Endothelial cell (in vitro differentiated cells): ENCODE measurements around the gene GNPDA1. TPM values are rescaled to one million over a fixed set of nuclear protein-coding genes. Genes with fewer than 3 reads are reported as not detected.

Experiments
- DNase-seq: peaks from one replicate; pipeline ENCODE4 v3.0.0; 2021; ENCODE audit warnings: low spot score
- H3K27ac Mint-ChIP-seq: one replicate; pipeline ENCODE4 v1.8.0; 2021; ENCODE audit warnings: mixed read lengths, inconsistent platforms; ENCODE audit not compliant: unreplicated experiment
- H3K27me3 Mint-ChIP-seq: one replicate; pipeline ENCODE4 v1.8.0; 2021; ENCODE audit warnings: mild to moderate bottlenecking, moderate library complexity, mixed read lengths, inconsistent platforms; ENCODE audit not compliant: unreplicated experiment
- H3K36me3 Mint-ChIP-seq: one replicate; pipeline ENCODE4 v1.8.0; 2021; ENCODE audit warnings: mild to moderate bottlenecking, low read depth, mixed read lengths, inconsistent platforms; ENCODE audit not compliant: unreplicated experiment
- H3K4me1 Mint-ChIP-seq: one replicate; pipeline ENCODE4 v1.8.0; 2021; ENCODE audit warnings: mild to moderate bottlenecking, mixed read lengths, inconsistent platforms; ENCODE audit not compliant: unreplicated experiment
- H3K4me3 Mint-ChIP-seq: one replicate; pipeline ENCODE4 v1.8.0; 2021; ENCODE audit warnings: mild to moderate bottlenecking, mixed read lengths, inconsistent platforms; ENCODE audit not compliant: unreplicated experiment
- H3K9me3 Mint-ChIP-seq: one replicate; pipeline ENCODE4 v1.8.0; 2021; ENCODE audit warnings: mixed read lengths, inconsistent platforms; ENCODE audit not compliant: unreplicated experiment
- total RNA-seq: library from RNA; stranded (reverse); fragmentation: NEBNext Ultra II Directional; extraction: Animal tissue kit (Norgen Biotek cat#: 25700); gene quantifications from one replicate; pipeline ENCODE4 v1.2.1, GENCODE V29; 2021; ENCODE audit not compliant: unreplicated experiment
- TF ChIP-seq, protein P1 (sequence below): fragments of 200-600 bp; sonication (generic); IDR thresholded peaks from one replicate; pipeline ENCODE4 v1.5.0; 2021; ENCODE audit warnings: antibody characterized with exemption; ENCODE audit not compliant: unreplicated experiment

GNPDA1 gene
- total RNA-seq, 1 donor from 2014 or later = 59.5 TPM

DNA sequence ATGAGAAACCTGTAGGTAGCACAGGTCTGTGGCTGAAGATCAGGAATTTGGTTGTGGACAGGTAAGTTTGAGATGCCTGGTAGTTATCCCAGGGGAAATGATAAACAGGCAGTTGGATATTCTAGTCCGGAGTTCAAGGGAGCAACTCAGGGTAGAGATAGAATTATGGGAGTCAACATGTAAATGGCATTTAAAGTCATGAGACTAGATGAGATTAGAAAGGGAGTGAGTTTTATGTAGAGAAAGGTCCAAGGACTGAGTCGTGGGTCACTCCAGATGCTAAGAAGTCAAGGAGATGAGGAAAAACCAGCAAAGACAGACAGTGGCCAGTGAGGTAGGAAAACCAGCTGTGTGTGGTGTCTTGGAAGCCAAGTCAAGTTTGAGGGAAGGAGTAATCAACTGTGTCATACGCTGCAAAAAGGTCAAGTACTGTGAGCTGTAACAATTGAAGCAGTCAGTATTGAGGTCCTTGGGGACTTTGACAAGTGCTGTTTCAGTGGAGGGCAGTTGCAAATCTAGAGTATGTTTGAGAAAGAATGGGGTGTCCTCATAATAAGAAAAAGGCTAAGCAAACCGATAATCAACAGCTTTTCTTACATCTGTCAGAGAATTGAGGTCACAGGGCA, 18.2 kb downstream of the GNPDA1 start:
- peaks cover 38% of the 10 kb centered on the region for H3K36me3 Mint-ChIP-seq
- TF ChIP-seq, protein P1, sequence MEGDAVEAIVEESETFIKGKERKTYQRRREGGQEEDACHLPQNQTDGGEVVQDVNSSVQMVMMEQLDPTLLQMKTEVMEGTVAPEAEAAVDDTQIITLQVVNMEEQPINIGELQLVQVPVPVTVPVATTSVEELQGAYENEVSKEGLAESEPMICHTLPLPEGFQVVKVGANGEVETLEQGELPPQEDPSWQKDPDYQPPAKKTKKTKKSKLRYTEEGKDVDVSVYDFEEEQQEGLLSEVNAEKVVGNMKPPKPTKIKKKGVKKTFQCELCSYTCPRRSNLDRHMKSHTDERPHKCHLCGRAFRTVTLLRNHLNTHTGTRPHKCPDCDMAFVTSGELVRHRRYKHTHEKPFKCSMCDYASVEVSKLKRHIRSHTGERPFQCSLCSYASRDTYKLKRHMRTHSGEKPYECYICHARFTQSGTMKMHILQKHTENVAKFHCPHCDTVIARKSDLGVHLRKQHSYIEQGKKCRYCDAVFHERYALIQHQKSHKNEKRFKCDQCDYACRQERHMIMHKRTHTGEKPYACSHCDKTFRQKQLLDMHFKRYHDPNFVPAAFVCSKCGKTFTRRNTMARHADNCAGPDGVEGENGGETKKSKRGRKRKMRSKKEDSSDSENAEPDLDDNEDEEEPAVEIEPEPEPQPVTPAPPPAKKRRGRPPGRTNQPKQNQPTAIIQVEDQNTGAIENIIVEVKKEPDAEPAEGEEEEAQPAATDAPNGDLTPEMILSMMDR = no peak
- H3K27ac Mint-ChIP-seq = no peak overlapping the region
- H3K27me3 Mint-ChIP-seq = peaks cover 7% of the 10 kb centered on the region
- no peaks in the 10 kb centered on the region for H3K9me3 Mint-ChIP-seq
- H3K4me3 Mint-ChIP-seq = no peak overlapping the region
- DNase-seq = no peak
- H3K4me1 Mint-ChIP-seq = no peaks in the 10 kb centered on the region

DNA sequence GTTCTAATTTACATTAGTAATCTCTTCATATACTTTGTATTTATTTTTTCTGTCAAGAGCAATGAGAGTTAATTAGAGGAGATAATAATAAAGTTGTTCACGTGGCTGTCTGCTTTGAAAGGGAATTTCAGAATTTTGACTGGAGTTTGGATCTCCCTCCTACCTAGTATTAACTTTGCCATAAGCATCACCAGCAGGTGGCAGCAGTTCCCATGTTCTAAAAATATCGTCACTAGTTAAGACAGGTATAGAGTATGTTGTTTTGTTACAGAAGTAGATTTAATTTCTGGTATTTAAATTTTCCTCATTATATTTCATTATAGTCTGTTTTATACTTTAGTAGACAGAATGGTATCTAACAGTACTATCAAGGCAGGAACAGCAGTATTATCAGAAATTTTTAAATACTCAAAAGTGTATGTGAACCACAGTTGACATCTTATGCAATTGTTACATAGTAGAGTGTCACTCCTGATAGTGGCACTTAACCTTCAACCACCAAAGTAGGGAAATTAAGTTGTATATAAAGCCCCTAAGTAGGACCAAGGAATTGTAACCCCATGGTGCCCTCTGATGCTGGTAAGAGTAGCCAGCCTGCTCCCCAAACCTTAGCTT, 20.4 kb downstream of the GNPDA1 start:
- Mint-ChIP-seq H3K36me3 (peaks cover 20% of the 10 kb centered on the region), H3K27me3 (peaks cover 4% of the 10 kb centered on the region), H3K4me1 (no peaks in the 10 kb centered on the region), H3K9me3 (no peaks in the 10 kb centered on the region), H3K27ac (no peak overlapping the region), H3K4me3 (no peak overlapping the region)
- DNase-seq = peak; percentile 70
- TF ChIP-seq, protein P1 = peak; percentile 85

DNA sequence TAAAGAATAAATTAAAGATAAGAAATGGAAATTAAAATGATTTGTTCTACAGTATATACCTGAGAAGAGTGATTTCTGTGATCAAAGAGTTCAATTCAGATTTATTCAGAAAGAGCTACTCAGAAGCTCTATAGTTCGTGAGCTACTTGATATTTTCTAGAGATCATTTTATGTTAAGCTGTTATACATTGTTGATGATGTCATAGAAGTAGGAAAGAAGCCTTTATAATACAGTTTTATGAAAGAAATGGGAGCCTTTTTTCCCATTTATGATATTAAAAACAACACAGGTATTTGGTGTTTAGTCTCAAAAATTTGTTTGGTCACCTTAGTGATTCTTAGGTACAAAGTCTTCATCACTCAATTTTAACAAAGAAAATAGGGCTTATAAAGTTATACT, 23.1 kb downstream of the GNPDA1 start:
- no peak for DNase-seq
- Mint-ChIP-seq H3K27me3 (peaks cover 2% of the 10 kb centered on the region), H3K36me3 (peaks cover 23% of the 10 kb centered on the region), H3K27ac (no peak overlapping the region), H3K9me3 (no peaks in the 10 kb centered on the region), H3K4me3 (no peak overlapping the region), H3K4me1 (no peaks in the 10 kb centered on the region)
- TF ChIP-seq, protein P1 = no peak

DNA sequence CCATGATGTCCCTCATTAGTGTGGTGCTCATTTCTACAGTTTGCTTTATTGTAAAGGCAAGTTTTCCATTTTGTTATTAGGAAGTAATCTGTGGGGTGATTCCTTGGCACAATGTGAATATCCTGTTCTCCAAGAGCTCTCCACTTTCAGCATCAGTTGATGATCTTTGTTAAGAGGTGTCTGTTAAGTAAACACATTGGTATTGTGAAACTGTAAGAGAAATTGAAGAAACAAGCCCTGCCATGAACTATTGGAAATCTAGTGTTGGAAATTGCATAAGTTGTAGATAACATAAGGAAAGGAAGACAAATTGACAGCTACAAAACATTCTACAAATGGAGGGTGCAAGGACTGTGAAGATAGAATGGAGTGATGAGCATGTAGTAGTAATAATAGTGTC, 26.8 kb downstream of the GNPDA1 start:
- DNase-seq = no peak
- H3K4me1 Mint-ChIP-seq = no peaks in the 10 kb centered on the region
- no peak overlapping the region for H3K27ac Mint-ChIP-seq
- H3K4me3 Mint-ChIP-seq = no peak overlapping the region
- TF ChIP-seq, protein P1 = no peak
- H3K27me3 Mint-ChIP-seq = peaks cover 2% of the 10 kb centered on the region
- no peaks in the 10 kb centered on the region for H3K9me3 Mint-ChIP-seq
- peaks cover 19% of the 10 kb centered on the region for H3K36me3 Mint-ChIP-seq

DNA sequence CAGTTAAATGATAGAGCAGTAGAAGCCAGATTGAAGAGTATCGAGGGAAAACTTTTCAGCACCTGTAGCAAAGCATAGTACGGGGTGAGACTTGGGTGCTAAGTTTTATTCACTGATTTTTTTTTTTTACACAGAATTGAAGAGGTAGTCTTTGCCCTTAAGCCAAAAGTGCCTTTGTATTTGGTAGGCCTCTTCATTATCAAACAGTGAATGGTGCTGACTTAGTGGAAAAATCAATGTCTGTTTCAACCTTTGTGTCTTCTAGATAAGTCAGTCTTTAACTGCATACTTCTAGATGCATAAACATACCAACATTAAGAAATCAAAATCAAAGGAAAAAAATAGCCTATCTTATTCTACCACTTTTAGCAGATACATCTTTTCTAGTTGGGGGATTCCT, 30.2 kb downstream of the GNPDA1 start:
- peaks cover 36% of the 10 kb centered on the region for H3K36me3 Mint-ChIP-seq
- H3K4me3 Mint-ChIP-seq = no peak overlapping the region

More for the DNA sequence above, 30.2 kb downstream of the GNPDA1 start:
- no peaks in the 10 kb centered on the region for H3K9me3 Mint-ChIP-seq
- no peak overlapping the region for H3K27ac Mint-ChIP-seq
- DNase-seq = no peak
- H3K27me3 Mint-ChIP-seq = peaks cover 3% of the 10 kb centered on the region
- H3K4me1 Mint-ChIP-seq = no peaks in the 10 kb centered on the region
- TF ChIP-seq, protein P1 = no peak
